MCF 10A (cell line): ENCODE measurements around the gene SMC1B. TPM values are rescaled to one million over a fixed set of nuclear protein-coding genes. Genes with fewer than 3 reads are reported as not detected.

Source experiments
- BruUV-seq: library from RNA; stranded (reverse); fragments of 400-500 nt; replicated peaks from 2 replicates; lab custom pipeline; 2021; lab: Mats Ljungman, UMichigan
- CTCF ChIA-PET: fragments of 300-600 bp; sonication (Branson Sonifier 250); formaldehyde crosslinking; extraction: SDS; loops from one replicate; lab custom pipeline; 2021; ENCODE audit warnings: antibody characterized with exemption, inconsistent platforms; lab: Yijun Ruan, JAX
- POLR2A ChIA-PET: fragments of 300-600, 350-650 bp; sonication (Branson Sonifier 250); formaldehyde crosslinking; extraction: SDS; loops from one replicate; lab custom pipeline; 2020; ENCODE audit warnings: antibody characterized with exemption, inconsistent platforms; lab: Yijun Ruan, JAX
- DNase-seq: peaks from one replicate; pipeline ENCODE4 v3.0.0-alpha.2; 2018; ENCODE audit not compliant: unreplicated experiment
- H3K27ac Mint-ChIP-seq: one replicate; pipeline ENCODE4 v1.8.0; 2022; ENCODE audit warnings: mild to moderate bottlenecking, low read depth, mixed read lengths; ENCODE audit not compliant: unreplicated experiment
- H3K27me3 Mint-ChIP-seq: one replicate; pipeline ENCODE4 v1.8.0; 2022; ENCODE audit warnings: mixed read lengths; ENCODE audit not compliant: insufficient read depth, unreplicated experiment
- H3K36me3 Mint-ChIP-seq: one replicate; pipeline ENCODE4 v1.8.0; 2022; ENCODE audit warnings: mild to moderate bottlenecking, moderate library complexity, mixed read lengths; ENCODE audit not compliant: insufficient read depth, unreplicated experiment
- H3K4me1 Mint-ChIP-seq: one replicate; pipeline ENCODE4 v1.8.0; 2022; ENCODE audit warnings: mixed read lengths; ENCODE audit not compliant: insufficient read depth, unreplicated experiment
- H3K4me3 Mint-ChIP-seq: one replicate; pipeline ENCODE4 v1.8.0; 2022; ENCODE audit warnings: mild to moderate bottlenecking, moderate library complexity, mixed read lengths; ENCODE audit not compliant: unreplicated experiment
- H3K9me3 Mint-ChIP-seq: one replicate; pipeline ENCODE4 v1.8.0; 2022; ENCODE audit warnings: mixed read lengths; ENCODE audit not compliant: unreplicated experiment
- CTCF ChIP-seq: fragments of 200-600 bp; IDR thresholded peaks from one replicate; pipeline ENCODE4 v1.8.0; 2022; ENCODE audit warnings: antibody characterized with exemption, mild to moderate bottlenecking; ENCODE audit not compliant: unreplicated experiment
- intact Hi-C: fragments of 100-400 bp; cut with micrococcal nuclease; formaldehyde crosslinking; loops from 2 replicates; pipeline ENCODE4 v1.14.1; 2022
- total RNA-seq: library from RNA; stranded (reverse); gene quantifications from 2 replicates; pipeline ENCODE4 v1.2.3, GENCODE V29; 2022

SMC1B gene
- total RNA-seq, 1 experiment from 2014 or later: not detected

DNA sequence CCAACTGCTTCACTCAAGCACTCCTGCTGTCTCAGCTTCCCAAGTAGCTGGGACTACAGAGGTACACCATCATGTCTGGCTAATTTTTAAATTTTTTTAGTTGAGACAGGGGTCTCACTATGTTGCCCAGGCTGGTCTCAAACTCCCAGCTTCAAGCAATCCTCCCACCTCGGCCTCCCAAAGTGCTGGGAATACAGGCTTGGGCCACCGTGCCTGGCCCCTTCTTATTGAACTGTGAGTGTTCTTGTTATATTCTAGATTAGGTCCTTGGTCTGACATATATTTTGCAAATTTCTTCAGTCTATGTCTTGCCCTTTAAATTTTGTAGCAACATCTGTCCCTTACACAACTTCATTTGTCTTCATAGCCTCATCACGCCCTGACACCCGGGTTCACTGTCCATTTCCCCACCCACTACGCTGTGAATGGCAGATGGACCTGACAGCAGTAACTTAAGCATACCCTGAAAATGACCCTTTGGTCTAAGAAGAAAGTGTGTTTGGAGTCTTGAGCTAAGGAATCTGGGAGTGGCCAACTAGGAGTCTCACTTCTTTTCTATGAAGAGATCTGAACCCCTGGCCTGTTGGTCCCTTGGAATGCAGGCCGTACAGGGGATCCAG, 107.8 kb downstream of the SMC1B start:
- no peak overlapping the region for H3K27ac Mint-ChIP-seq
- no peaks in the 10 kb centered on the region for H3K9me3 Mint-ChIP-seq
- TF ChIP-seq CTCF: no peak
- intact Hi-C loops: no loop called here
- no peak overlapping the region for H3K4me3 Mint-ChIP-seq
- DNase-seq: no peak
- ChIA-PET POLR2A (interaction anchor here (1.3 kb wide), 1 partner anchor 15 kb away, joined by 3 read pairs; no protein-coding TSS in a partner anchor), CTCF (interaction anchor here (0.6 to 1.0 kb wide), 2 partner anchors 66 to 246 kb away, joined by 3 to 4 read pairs; no protein-coding TSS in a partner anchor)
- H3K4me1 Mint-ChIP-seq: peaks cover 12% of the 10 kb centered on the region
- no peaks in the 10 kb centered on the region for H3K27me3 Mint-ChIP-seq
- no peaks in the 10 kb centered on the region for H3K36me3 Mint-ChIP-seq
- no TSS peak for BruUV-seq

DNA sequence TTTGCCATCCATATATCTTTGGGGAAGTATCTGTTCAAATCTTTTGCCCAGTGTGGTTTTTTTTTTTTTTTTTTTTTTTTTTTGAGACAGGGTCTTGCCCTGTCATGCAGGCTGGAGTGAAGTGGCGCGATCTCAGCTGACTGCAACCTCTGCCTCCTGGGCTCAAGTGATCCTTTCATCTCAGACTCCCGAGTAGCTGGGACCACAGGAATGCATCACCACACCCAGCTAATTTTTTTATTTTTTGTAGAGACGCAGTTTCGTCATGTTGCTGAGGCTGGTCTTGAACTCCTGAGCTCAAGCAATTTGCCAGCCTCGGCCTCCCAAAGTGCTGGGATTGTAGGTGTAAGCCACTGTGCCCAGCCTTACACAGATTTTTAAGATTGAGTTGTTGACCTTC, 108.4 kb downstream of the SMC1B start:
- no peak for DNase-seq
- BruUV-seq: no TSS peak
- POLR2A ChIA-PET: interaction anchor here (1.3 kb wide), 1 partner anchor 14 kb away, joined by 3 read pairs; no protein-coding TSS in a partner anchor

GRCh38 chr22:45303181-45303580, 110.2 kb downstream of the SMC1B start:
- no TSS peak for BruUV-seq
- ChIA-PET POLR2A (interaction anchor here (0.7 kb wide), 1 partner anchor 456 kb away, joined by 3 read pairs; no protein-coding TSS in a partner anchor), CTCF (interaction anchor here (0.8 kb wide), 1 partner anchor 692 kb away, joined by 3 read pairs; no protein-coding TSS in a partner anchor)
- peaks cover 5% of the 10 kb centered on the region for H3K4me1 Mint-ChIP-seq
- no peak for TF ChIP-seq CTCF
- no peaks in the 10 kb centered on the region for H3K27me3 Mint-ChIP-seq
- no peak for DNase-seq
- intact Hi-C loops: no loop called here
- H3K4me3 Mint-ChIP-seq: no peak overlapping the region
- H3K36me3 Mint-ChIP-seq: no peaks in the 10 kb centered on the region
- no peak overlapping the region for H3K27ac Mint-ChIP-seq
- no peaks in the 10 kb centered on the region for H3K9me3 Mint-ChIP-seq

More for the DNA sequence above, 108.4 kb downstream of the SMC1B start:
- CTCF ChIA-PET: interaction anchor here (0.6 to 1.0 kb wide), 3 partner anchors 65 to 673 kb away, joined by 3 to 4 read pairs (median 3); no protein-coding TSS in a partner anchor
- H3K4me1 Mint-ChIP-seq: peaks cover 11% of the 10 kb centered on the region
- no peaks in the 10 kb centered on the region for H3K9me3 Mint-ChIP-seq
- H3K27ac Mint-ChIP-seq: no peak overlapping the region
- no peak overlapping the region for H3K4me3 Mint-ChIP-seq
- H3K36me3 Mint-ChIP-seq: no peaks in the 10 kb centered on the region
- intact Hi-C loops: no loop called here
- no peaks in the 10 kb centered on the region for H3K27me3 Mint-ChIP-seq
- no peak for TF ChIP-seq CTCF

DNA sequence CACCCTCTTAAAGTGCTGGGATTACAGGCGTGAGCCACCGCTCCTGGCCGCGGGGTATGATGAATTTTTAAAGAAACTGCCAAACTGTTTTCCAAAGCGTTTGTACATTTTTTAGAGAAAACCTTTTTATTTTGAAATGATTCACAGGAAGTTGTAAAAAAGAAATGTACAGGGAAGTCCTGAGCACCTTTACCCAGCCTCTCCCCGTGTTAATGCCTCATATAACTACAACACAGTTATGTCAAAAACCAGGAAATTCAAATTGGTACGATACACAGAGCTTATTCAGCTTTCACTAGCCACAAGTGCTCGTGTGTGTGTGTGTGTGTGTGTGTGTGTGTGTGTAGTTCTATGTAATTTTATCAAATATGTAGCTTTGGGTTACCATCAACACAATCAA, 110.6 kb downstream of the SMC1B start:
- Mint-ChIP-seq H3K4me3 (no peak overlapping the region), H3K36me3 (no peaks in the 10 kb centered on the region), H3K27me3 (no peaks in the 10 kb centered on the region), H3K9me3 (no peaks in the 10 kb centered on the region), H3K4me1 (peaks cover 5% of the 10 kb centered on the region), H3K27ac (no peak overlapping the region)
- BruUV-seq: no TSS peak
- DNase-seq: no peak
- no peak for TF ChIP-seq CTCF
- intact Hi-C loops: no loop called here
- CTCF ChIA-PET: interaction anchor here (0.6 to 0.8 kb wide), 3 partner anchors 198 to 692 kb away, joined by 3 read pairs; no protein-coding TSS in a partner anchor
- POLR2A ChIA-PET: interaction anchor here (0.7 to 1.5 kb wide), 2 partner anchors 17 to 456 kb away, joined by 3 read pairs; no protein-coding TSS in a partner anchor
